ENCODE measurements around the gene SAP25. TPM values are rescaled to one million over a fixed set of nuclear protein-coding genes. Genes with fewer than 3 reads are reported as not detected.
A peak's percentile ranks its signal among the peaks of the same experiment; 100 is the strongest.
"Not testable (repeated sequence)": the region's sequence is repeated elsewhere in the genome, so short reads cannot be mapped to it uniquely, and the experiment has no call there.

SAP25 gene
- total RNA-seq, 1 experiment from 2014 or later, result not detected

- DNase-seq (ENCODE audit: low read depth), result no peak
Measured at GRCh38 chr7:100562195-100563099, 11.3 kb downstream of the SAP25 start.

- DNase-seq (ENCODE audit: low read depth), result no peak
Measured at GRCh38 chr7:100561491-100562194, 12.1 kb downstream of the SAP25 start.

GRCh38 chr7:100559127-100559526, 14.6 kb downstream of the SAP25 start:
- no peak for DNase-seq (ENCODE audit: low read depth)

GRCh38 chr7:100556541-100556940, 17.2 kb downstream of the SAP25 start:
- peak; percentile 68 for DNase-seq (ENCODE audit: low read depth)

- no peak for DNase-seq (ENCODE audit: low read depth)
Measured at GRCh38 chr7:100555701-100556100, 18.0 kb downstream of the SAP25 start.

GRCh38 chr7:100553032-100553431, 20.7 kb downstream of the SAP25 start:
- DNase-seq (ENCODE audit: low read depth), result no peak

- DNase-seq (ENCODE audit: low read depth), result no peak
Measured at GRCh38 chr7:100552532-100552931, 21.2 kb downstream of the SAP25 start.

GRCh38 chr7:100548446-100548845, 25.3 kb downstream of the SAP25 start:
- DNase-seq (ENCODE audit: low read depth), result not testable (repeated sequence)

GRCh38 chr7:100547872-100548271, 25.8 kb downstream of the SAP25 start:
- no peak for DNase-seq (ENCODE audit: low read depth)

GRCh38 chr7:100546926-100547800, 26.5 kb downstream of the SAP25 start:
- DNase-seq (ENCODE audit: low read depth), result no peak

- DNase-seq (ENCODE audit: low read depth), result no peak
Measured at GRCh38 chr7:100546129-100546925, 27.4 kb downstream of the SAP25 start.

GRCh38 chr7:100545360-100546128, 28.2 kb downstream of the SAP25 start:
- peak; percentile 93 for DNase-seq (ENCODE audit: low read depth)

- DNase-seq (ENCODE audit: low read depth), result peak; percentile 46
Measured at GRCh38 chr7:100544967-100545359, 28.7 kb downstream of the SAP25 start.

GRCh38 chr7:100544386-100544785, 29.3 kb downstream of the SAP25 start:
- DNase-seq (ENCODE audit: low read depth), result no peak

GRCh38 chr7:100543586-100543985, 30.1 kb downstream of the SAP25 start:
- no peak for DNase-seq (ENCODE audit: low read depth)

- not testable (repeated sequence) for DNase-seq (ENCODE audit: low read depth)
Measured at GRCh38 chr7:100541309-100541708, 32.4 kb downstream of the SAP25 start.

GRCh38 chr7:100540073-100540723, 33.5 kb downstream of the SAP25 start:
- DNase-seq (ENCODE audit: low read depth), result no peak

- DNase-seq (ENCODE audit: low read depth), result no peak
Measured at GRCh38 chr7:100539436-100540006, 34.2 kb downstream of the SAP25 start.

All from LHCN-M2 (cell line).